Stimulated activated CD8-positive, alpha-beta memory T cell treated with anti-CD3 and anti-CD28 coated beads, Interleukin-4, amount 100 ng/mL, for 4 hours (primary cell): ENCODE results near the gene TRAF6.
"Not testable (repeated sequence)": the region's sequence is repeated elsewhere in the genome, so short reads cannot be mapped to it uniquely, and the experiment has no call there.

Experiments
- DNase-seq, 2 donors: peaks; one replicate each; pipeline ENCODE4 v3.0.0-alpha.2; 2020; ENCODE audit warnings: low read depth in 2 of 2, low spot score in 1 of 2

Gene TRAF6

DNA sequence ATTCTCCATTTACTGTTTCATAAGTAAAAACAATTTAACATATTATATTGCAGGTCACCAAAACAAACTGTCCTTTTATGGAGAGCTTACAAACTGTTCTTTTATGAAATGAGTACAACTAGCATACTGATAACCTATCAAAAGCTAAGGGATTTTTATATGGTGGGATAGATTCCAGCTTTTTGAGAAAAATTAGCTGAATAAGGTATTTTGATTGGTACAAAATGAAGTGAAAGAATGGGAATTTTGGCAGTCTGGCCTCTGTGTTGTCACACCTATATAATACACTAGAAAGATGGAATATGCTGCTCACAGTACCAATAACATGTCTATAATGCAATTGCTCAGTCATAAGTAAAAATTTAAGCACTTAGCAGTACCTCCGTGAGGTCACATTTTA lies 11.4 kb downstream of the TRAF6 start:
- no peak for DNase-seq

- no peak for DNase-seq
These were observed 16.7 kb downstream of the TRAF6 start for GRCh38 chr11:36493332-36493731.

DNA sequence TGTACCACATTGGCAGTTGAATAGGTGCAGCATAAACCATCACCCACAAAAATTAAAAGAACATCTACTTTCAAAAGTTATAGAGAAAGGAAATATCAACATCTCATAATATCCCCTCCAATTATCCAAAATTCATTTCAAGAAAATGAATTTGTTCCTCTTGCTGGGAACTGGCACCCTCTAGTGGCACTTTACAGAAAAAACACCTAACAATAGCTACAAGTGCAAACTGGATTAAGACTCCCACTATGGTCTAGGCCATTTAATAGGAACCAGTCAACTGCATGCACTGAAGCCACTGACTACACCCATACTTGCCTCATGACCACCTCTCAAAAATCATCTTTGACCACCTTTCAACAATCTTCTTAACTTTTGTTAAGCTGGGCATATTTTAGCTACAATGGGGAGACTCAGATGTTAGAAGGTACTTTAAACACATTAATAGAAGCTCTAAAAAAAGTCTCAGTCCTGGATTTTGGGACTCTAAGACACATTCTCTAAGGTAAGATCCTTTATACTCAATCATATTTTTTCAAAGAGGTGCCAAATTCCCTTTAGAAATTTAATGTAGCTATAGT lies 17.3 kb downstream of the TRAF6 start:
- no peak for DNase-seq

DNA sequence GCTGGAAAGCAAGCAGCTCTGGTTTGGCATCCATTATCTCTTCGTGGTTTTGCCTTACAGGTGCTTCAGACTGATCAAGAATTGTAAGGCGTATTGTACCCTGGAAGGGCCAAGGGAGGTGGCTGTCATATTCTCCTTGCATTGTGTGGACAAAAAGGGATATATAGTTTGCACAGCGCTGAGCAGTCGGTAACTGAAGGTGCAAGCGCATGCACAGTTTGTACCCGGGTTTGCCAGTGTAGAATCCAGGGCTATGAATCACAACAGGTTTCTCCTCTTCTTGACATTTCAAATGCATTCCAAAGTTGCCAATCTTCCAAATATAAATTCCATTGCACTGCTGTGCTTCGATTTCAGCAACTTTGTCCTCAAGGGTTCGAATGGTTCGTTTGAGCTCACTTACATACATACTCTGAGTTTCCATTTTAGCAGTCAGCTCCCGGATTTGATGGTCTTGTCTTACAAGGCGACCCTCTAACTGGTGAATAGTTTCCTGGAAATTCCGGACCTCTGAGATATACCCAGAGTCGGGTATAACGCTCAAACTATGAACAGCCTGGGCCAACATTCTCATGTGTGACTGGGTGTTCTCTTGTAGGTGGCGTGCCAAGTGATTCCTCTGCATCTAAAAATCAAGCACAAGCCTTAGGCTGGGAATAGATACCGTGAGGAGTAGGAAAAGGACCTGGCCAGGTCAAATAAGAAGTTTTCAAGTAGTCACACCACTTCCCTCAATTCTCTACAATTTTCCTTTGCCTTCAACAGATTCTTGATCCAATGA lies 19.9 kb downstream of the TRAF6 start:
- DNase-seq: no peak

DNA sequence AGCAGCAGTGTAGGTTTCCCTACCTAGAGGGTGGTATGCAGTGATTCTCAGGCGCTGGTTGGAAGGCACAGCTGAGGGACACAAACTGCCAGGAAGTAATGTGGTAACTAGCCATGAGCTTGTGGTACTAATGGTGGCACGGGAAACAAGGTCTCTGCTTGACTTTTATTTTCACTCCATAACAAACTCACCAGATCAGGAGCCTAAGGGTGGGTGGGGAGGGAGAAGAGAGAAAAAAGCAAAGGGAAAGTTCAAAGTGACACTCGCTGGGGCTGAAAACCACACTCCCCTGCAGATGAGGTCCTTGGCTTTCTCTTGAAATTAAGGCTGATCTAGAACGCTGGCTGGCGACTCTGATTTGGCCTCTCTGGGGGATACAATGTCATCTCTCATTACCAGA lies 22.0 kb downstream of the TRAF6 start:
- DNase-seq: no peak

GRCh38 chr11:36487619-36488018 lies 22.5 kb downstream of the TRAF6 start:
- DNase-seq: no peak

DNA sequence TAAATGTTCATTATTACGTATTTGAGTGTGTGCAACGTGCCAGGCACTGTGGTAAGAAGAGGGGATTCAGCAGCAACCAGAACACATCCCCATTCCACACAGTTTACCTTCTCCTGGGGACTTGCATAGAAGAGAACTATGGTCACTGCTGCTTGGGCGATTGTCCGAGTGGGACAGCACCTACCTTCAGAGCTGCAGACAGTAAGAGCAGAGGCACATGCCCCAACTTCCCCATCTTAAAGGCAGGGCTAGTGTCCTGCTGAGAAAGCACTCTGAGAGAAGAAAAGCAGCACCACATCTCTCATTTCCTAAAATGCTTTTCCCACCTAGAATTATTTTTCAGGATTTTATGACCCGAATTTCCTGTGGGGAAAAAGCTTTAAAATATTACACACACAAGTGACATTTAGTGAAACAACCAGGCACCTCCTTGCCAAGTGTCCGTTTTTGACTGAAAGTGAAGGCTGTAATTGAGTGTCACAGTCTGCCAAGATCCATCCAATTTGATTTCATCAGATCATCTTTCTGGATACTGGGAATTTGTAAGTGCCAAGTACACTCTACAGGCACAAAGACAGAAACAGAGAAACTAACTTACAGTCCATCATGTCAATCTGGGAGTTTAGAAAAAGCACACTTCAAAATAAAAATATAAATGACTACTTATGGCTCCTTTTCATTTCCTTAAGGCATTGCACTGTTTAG lies 24.6 kb downstream of the TRAF6 start:
- no peak for DNase-seq

DNA sequence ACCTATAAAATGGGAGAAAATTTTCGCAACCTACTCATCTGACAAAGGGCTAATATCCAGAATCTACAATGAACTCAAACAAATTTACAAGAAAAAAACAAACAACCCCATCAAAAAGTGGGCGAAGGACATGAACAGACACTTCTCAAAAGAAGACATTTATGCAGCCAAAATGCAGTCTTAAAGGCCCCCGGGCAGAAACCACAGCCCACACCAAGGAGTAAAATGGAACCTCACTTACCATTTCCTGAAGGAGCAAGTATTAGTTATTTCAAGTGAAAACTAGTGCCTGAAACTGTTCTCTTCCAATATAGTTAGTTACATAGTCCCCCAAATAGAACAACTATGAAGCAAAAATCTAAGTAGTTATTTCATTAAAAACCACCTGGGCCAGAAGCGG lies 27.0 kb downstream of the TRAF6 start:
- not testable (repeated sequence) for DNase-seq

GRCh38 chr11:36480833-36481232 lies 29.2 kb downstream of the TRAF6 start:
- no peak for DNase-seq

DNA sequence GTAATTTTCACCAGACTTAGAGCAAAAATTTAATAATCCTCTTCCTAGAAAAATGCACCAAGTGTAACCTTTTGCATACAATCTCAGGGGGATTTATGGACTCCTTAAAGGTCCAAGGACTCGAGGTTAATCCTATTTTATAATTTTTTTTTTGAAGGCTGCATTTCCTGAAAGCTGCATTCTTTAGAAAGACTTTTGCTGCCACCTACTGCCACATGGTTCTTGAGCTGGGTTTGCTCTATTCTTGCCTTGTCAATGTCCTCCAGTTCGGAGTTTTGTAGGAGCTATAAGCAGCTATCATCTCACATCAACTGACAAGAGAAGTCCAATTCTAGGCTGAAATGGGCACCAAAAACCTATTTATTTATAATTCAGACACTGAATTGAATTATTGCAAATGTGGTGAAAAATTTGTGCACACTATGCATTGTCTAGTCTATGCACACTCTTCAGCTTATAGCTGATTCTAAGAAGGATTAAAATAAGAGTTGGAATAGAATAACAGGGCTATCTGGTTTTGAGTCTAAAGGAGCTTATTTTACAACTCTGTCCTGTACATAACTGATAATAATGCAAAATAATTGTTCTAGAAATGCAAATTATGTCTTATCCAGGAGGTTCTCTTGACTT lies 31.3 kb downstream of the TRAF6 start:
- DNase-seq: no peak

DNA sequence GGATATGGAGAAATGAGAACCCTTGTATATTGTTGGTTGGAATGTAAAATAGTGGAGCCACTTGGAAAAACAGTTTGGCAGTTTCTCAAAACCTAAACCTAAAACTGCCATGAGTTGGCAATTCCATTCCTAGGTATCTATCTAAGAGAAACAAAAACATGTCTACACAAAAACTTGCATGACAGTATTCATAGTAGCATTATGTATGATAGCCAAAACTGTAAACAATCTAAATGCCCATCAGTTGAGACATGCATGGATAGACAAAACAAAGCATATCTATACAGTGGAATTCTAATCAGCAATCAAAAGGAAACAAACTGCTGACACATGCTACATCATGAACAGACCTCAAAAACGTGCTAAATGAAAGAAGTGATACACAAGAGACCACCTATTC lies 34.9 kb downstream of the TRAF6 start:
- no peak for DNase-seq

DNA sequence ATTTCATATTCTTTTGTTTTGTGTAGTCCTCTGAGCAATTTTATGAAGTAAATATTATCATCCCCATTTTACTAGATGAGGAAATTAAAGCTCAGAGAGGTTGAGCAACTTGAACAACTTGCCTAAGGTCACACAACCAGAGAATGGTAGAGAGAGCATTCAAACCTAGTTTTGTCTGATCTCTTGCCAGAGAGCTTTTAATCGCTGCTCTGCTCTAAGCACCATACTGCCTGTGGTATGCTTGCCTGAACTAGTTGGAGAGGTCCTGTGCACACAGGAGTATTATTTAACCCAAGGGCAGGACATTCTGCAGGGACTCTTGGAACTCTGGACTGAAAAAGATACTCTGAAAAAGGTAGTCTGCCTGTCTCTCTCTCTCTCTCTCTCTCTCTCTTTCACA lies 38.5 kb downstream of the TRAF6 start:
- DNase-seq: no peak

DNA sequence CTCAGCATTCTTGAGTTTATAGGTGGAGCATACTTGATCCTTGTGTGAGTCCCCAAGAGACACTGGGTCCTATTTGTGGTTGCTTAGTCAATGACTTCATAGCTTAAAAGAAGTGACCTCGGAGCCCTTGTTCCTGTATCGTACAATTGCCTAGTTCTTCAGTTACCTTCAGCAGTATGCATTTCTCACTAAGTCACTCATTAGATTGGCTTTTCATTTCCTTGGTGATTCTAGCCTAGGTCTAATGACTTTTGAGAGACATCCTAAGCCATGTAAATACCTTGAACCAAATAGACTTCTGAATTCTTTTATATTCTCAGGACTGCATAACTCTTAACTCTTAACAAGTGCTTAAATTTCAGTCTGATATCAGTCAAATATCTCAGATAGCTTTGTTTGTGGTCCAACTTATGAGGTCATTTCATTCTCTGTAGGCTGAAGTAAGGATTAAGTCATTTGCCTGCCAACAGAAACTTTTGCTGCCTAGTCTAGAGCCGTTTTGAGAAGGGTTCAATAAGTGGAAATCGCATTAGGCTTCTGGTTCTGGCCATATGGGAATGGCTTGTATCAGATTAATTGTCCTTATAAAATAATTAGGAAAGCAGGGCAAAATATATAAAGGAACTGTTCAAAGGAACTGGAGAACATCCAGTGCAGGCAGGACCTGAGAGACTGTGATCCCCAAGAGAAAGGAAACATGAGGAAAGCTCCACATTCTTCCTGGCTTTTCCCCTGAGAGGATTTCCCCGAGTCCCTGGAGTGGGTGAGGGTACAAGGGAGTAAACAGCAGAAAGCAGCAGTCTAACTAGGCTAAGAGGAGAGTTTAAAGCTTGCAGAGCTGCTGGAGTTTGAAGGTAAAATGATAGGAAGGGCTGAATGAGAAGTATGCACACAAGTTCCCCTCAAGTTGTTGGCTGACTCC lies 39.9 kb downstream of the TRAF6 start:
- DNase-seq: no peak

- DNase-seq: no peak
These were observed 41.0 kb downstream of the TRAF6 start for GRCh38 chr11:36469063-36469462.

- DNase-seq: no peak
These were observed 42.2 kb downstream of the TRAF6 start for GRCh38 chr11:36467916-36468315.

- DNase-seq: no peak
These were observed 43.1 kb downstream of the TRAF6 start for GRCh38 chr11:36467012-36467411.

GRCh38 chr11:36465449-36466163 lies 44.5 kb downstream of the TRAF6 start:
- no peak for DNase-seq

DNA sequence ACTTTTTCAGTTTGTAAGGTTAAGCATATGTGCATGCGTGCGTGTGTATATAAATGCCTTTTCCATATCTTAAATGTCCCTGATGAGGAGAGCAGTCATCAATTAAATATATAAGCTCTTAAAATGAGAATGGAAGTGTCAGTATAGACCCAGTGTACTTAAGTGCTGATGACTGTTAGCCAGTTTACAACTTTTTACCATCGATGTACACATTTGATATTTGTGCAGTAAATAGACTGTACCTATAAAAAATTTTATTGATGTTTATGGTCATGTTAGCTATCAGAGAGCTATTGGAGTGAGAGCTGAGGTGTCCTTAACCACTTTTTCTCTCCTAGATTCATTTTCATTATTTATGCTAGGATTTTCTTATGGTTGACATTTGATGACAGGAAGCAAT lies 45.4 kb downstream of the TRAF6 start:
- DNase-seq: no peak

GRCh38 chr11:36463781-36464180 lies 46.3 kb downstream of the TRAF6 start:
- no peak for DNase-seq

DNA sequence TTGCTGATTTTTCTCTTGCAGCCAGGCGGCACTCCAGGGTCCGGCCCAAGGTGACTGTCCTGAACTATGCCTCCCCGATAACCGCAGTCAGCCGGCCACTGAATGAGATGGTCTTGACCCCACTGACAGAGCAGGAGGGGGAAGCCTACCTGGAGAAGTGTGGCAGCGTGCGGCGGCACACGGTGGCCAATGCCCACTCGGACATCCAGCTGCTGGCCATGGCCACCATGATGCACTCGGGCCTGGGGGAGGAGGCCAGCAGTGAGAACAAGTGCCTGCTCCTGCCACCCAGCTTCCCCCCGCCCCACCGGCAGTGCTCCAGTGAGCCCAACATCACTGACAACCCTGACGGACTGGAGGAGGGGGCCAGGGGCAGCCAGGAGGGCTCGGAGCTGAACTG lies 47.8 kb downstream of the TRAF6 start:
- DNase-seq: no peak
